HG03565 (cell line): ENCODE data around the gene SDK2.

Experiments
- ATAC-seq: cut with Tn5 transposase; IDR thresholded peaks from one replicate; pipeline ENCODE4 v1.9.1; 2021; ENCODE audit warnings: mild to moderate bottlenecking, moderate library complexity; ENCODE audit not compliant: unreplicated experiment

The SDK2 gene

DNA sequence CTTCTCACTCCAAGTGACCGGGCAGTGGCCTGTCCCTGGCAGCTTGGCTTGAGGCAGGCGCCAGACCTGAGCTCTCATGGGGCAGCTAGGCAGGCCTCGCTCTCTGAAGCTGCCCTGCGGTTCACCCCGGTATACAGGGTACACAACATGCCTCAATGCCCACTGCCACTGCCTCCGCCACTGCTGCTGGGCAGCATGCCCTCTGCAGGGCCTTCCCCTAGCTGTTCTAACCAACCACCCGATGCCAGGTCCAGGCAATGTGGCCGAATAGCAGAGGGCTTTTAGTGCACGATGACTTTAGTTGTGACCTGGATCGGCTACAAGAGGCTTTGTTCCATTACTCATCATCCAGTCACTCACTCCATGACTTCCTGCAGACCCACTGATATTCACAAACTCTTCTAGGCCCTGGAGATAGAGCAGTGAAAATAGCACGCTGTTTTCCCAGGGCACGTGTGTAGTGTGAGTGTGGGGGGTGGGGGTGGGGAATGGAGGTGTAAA lies 352.2 kb downstream of the SDK2 start:
- no peak for ATAC-seq

DNA sequence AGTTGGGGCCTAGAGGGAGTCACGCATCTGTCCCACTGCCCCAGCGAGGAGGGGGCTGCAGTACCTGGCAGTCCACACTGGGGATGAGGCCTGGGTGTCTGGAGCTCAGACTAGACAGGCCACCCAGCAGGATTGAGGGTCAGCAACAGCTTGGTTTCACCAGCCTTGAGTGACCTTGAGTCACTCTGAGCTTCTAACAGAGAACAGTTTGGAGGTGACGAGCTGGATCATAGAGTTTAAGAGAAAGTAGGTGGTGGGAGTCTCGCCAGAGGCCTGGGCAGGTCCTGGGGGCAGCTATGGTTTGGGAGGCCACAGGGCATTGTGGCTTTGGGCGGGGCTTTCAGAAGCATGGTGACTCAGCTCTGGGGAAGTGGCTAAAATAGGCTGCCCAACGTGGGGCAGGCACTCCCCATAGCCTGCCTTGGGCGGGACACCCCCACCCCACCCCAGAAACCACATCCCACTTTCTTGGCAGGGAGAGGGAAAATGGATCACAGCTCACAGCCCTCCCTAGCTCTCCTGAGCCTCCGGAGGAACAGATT lies 352.9 kb downstream of the SDK2 start:
- peak; percentile 77 for ATAC-seq

DNA sequence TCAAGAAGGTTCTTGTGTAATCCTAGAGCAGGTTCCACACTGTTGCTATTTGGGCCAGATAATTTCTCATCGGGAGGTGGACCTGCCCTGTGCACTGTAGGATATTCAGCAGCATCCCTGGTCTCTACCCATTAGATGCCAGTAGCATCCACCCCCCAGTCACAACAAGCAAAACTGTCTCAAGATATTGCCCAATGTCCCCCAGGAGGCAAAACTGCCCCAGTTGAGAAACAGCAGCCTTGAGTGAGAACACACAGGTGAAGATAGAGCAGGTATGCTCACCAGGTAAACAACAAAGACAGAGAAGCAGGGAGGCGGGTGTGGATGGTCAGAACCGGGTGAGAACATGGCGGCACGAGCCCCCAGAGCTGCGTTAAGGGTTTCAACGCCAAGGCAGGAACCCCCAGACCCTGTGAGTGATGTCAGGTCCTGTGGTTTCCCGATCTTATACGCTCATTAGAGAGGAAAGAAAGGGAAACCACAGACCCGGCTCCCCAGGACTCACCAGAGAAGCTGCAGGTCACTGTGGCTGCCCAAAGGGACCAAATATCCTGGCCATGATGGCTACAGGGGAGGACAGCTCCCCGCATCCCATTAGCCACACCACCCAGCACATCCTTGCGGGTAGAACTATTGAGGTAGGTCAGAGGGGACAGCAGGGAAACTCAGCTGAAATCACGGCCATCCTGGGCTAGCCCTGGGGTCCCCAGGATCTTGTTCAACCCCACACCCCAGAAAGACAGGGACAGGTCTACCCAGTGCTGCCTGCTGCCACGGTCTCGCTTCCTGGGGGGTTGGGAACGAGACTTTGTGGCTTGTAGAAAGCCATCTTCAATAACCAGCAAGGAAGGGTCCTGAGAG lies 353.6 kb downstream of the SDK2 start:
- no peak for ATAC-seq

DNA sequence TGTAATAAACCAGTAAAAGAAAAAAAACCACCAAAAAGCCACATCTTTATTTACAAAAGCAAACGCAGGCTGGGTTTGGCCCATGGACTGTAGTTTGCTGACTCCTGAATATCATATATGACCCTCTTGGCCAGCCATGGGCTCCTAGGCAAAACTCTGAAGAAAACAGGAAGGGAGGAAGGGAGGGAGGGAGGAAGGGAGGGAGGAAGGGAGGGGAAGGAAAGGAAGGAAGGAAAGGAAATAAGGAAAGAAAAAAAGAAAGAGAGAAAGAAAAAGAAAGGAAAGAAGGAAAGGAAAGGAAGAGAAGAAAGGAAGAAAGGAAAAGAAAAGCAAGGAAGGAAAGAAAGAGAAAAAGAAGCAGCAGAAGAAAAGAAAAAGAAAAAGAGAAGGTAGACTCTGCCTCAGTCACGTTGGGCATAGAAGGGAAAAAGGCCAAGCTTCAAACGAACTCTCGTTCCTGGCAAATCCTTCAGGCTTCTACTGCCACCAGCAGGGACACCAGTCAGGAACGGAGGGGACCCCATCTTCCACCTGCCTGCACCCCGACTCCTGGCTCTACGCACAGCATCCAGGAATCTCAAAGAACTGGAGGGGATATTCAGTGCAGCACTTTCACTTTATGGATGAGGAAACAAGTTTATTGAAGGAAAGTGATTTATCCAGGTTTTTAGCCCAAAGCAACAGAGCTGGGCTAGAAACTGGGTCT lies 354.5 kb downstream of the SDK2 start:
- ATAC-seq: no peak

DNA sequence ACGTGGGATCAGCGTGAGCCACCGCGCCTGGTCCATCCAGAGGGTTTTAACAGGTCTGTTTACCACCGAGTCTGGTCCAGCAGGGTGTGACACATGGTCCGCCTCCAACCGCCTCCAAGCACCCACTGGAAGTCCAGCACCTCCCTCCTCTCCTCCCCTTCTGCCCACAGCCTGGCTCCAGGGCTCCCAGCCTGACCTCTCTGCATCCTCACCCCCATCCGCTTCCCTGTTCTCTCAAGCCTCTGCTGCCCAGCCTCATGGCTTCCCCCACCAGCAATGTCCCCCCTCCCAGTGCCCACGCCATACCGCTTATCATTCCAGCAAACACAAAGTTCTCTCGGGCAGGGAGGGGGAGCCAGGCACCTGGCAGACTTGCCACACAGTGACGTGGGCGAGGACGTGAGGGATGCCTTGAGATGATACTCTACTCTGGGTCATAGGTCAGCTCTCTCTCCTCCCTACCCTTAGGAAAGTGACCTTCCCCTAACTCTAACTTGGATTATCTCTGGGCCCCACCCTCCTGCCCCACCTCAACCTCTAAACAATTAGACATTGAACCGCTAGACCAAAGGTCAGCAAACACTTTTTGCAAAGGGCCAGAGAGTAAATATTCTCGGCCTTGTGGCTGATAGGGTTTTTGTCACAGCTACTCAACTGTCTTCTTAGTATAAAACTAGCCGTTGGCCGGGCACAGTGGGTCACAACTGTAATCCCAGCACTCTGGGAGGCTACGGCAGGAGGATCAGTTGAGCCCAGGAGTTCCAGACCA lies 355.5 kb downstream of the SDK2 start:
- no peak for ATAC-seq

DNA sequence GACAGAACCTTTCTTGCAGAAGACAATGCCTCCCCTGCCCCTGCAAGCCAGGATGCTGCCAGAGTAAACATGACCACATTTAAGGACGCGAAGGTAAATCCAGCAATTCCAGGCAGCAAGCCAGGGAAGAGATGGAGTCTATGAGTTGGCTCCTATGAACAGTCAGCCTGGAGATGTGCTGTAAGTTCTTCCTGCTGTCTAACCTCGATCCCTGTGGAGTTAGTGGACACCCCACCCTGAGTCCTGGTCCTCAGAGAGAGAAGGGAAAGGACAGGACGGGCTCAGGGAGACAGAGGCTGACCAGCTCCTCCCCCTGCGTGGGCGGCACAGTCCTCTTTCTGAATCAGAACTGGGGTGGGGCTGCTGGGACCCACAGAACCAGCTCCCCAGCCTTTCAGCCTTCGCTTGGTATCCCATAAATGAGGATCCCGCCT lies 357.4 kb downstream of the SDK2 start:
- no peak for ATAC-seq

DNA sequence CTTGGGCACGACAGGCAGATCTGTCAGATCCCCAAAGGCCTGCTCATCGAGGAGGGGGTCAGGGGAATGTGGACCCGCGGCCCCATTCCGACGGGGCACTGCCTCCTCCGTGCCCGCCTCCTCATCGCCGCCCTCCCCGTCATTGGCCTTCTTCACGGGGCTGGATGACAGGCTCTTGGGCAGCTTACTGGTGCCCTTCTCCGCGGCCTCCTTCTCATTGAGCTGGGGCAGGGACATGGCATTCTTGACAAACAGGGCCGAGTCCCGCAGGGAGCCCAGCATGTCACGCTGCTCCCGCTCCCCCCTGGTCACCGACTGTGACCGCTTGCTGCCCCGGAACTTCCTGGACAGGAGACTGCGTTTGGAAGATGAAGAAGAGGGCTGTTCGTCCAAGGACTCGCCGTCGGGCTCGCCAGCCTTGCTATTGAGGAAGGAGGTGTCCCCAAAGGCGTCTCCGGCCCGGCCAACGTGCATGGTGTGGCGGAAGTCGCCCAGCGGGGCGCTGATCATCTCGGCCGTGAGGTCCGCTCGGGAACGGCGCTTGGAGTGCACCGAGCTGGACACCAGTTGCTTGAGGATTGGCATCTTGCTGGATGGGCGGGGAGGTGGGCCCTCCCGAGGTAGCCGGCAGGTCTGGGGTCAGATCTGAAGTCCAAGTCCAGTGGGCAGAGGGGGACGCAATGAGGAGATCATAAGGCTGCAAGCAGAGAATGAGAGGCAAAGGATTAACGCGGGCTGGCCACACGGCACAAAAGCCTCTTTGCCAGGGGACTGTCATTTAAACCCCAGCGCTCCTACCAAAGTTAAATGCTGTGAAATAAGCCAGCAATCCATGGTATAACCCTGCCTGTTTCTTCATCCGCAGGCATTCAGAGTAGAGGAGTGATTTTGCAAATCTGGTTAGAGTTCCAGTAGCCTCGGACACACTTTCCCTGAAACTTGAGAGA lies 358.1 kb downstream of the SDK2 start:
- ATAC-seq: no peak

DNA sequence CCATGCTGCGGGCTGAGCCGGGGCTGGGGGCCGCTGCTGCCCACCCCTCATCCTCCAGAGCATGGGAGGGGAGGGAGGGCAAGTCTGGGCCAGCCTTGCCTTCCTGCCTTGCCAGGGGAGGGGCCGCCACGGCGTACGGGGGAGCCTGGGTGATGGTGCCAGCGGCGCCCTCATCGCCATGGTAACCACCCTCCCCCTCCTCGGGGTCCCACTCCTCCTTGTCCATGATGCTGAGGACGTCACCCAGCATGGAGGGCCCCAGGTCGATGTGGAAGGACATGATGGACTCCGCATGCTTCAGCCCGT lies 358.7 kb downstream of the SDK2 start:
- no peak for ATAC-seq

DNA sequence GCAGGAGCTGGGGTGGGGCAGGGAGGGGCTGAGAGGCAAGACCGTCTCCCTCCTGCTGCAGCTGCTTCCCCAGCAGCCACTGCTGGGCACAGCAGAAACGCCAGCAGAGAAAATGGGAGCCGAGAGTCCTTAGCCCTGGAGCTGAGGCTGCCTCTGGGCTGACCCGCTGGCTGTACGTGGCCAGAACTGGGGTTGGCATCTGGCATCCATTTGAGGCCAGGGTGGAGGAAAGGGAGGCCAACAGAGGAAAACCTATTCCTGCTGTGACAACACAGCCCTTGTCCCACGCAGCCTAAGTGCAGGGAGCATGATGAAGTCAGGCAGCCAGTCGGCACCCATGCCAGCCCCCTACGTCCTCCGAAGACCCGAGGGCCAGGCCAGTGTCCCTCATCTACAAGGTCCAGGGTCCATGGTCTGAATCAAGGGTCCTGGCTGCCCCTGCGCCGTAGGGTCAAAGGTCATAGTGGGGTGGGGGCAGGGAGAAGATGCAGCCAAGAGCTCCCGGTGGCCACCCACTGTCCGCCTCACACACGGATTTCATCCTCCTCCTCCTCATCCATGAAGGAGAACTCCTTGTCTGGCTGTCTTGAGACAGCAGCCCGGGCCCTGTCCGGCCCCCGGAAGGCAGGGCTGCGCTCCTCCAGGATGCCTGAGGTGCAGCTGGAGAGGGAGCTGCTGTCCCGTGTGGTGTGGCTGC lies 359.2 kb downstream of the SDK2 start:
- ATAC-seq: no peak
